Activated B cell treated with CpG ODN at 0.5 μM for 24 hours (primary cell): ENCODE measurements around the gene NMNAT3. TPM values are rescaled to one million over a fixed set of nuclear protein-coding genes. Genes with fewer than 3 reads are reported as not detected.

ENCODE experiments used
- ATAC-seq: fragments of 200-7000 bp; cut with Tn5 transposase; one replicate; pipeline ENCODE4 v1.10.0; 2021; ENCODE audit warnings: low read depth, mild to moderate bottlenecking, moderate library complexity
- CTCF ChIA-PET: fragments of 350-600 bp; sonication (Branson Sonifier 250); formaldehyde crosslinking; loops from one replicate; lab custom pipeline; 2021; ENCODE audit warnings: antibody characterized with exemption; lab: Charles Lee
- POLR2A ChIA-PET: fragments of 350-600 bp; sonication (Branson Sonifier 250); formaldehyde crosslinking; loops from one replicate; lab custom pipeline; 2021; ENCODE audit warnings: antibody characterized with exemption; lab: Charles Lee
- DNase-seq: peaks from one replicate; pipeline ENCODE4 v3.0.0; 2022
- H3K27ac Mint-ChIP-seq: one replicate; pipeline ENCODE4 v1.8.0; 2020; ENCODE audit warnings: mixed read lengths
- H3K27me3 Mint-ChIP-seq: one replicate; pipeline ENCODE4 v1.8.0; 2021; ENCODE audit warnings: mixed read lengths
- H3K36me3 Mint-ChIP-seq: one replicate; pipeline ENCODE4 v1.8.0; 2021; ENCODE audit warnings: low read depth, mixed read lengths
- H3K4me1 Mint-ChIP-seq: one replicate; pipeline ENCODE4 v1.8.0; 2021; ENCODE audit warnings: mixed read lengths
- H3K4me3 Mint-ChIP-seq: one replicate; pipeline ENCODE4 v1.8.0; 2020; ENCODE audit warnings: mild to moderate bottlenecking, mixed read lengths
- H3K9me3 Mint-ChIP-seq: one replicate; pipeline ENCODE4 v1.8.0; 2020; ENCODE audit warnings: mixed read lengths
- intact Hi-C: fragments of 100-400 bp; cut with micrococcal nuclease; formaldehyde crosslinking; loops from one replicate; pipeline ENCODE4 v1.15.1; 2024
- total RNA-seq: library from RNA; stranded (reverse); gene quantifications from 2 replicates; pipeline ENCODE4 v1.2.3, GENCODE V29; 2022
- TF ChIP-seq, protein P1 (sequence below): fragments of 200-600 bp; IDR thresholded peaks from one replicate; pipeline ENCODE4 v1.8.0; 2022; ENCODE audit warnings: antibody characterized with exemption, mild to moderate bottlenecking

The NMNAT3 gene
- total RNA-seq, 1 donor from 2014 or later, result 1.1 TPM

DNA sequence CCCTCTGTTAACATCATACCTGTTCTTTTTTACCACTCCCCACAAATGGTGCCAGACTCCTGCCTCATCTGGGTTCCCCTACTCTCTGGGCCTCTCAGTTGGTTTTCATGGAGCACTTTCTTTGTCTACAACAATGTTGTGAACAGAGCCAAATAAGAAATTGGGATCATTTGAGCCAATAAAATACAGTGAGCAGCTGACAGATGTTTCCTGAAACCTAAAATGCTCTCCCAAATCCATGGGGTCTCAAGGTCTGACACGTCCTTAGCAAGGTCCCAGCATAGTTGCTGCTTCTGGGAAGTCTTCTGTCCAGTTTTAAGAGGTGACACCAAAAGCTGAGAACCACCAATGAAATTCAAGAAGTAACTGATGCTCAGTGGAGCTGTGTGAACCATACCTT, 1.7 kb downstream of the NMNAT3 start:
- H3K4me3 Mint-ChIP-seq, result no peak overlapping the region

DNA sequence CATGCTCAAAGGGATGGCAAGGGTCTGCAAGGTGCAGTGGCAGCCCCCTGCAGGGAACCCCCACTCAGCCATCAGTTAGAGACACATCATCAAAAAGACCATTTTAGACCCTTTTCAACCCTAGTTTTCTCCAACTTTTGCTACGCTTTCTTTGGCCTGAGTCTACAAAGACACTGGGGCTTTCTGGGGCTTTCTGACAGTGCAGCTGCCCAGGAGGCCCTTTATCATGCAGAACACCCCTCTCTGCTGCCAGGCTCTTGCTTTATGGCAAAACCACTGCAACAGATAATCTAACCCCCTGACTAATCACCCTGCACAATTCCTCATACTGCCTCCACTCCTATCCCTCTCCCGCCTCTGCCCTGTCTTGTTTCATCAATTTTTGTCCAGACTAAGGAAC, 2.4 kb downstream of the NMNAT3 start:
- Mint-ChIP-seq H3K27me3 (peaks cover 6% of the 10 kb centered on the region), H3K4me3 (no peak overlapping the region), H3K9me3 (no peaks in the 10 kb centered on the region), H3K36me3 (no peaks in the 10 kb centered on the region), H3K4me1 (peaks cover 10% of the 10 kb centered on the region), H3K27ac (no peak overlapping the region)
- ATAC-seq (no peak), DNase-seq (no peak)
- POLR2A ChIA-PET, result interaction anchor here (0.6 kb wide), 1 partner anchor 116 kb away, joined by 4 read pairs; no protein-coding TSS in a partner anchor
- TF ChIP-seq, protein P1, sequence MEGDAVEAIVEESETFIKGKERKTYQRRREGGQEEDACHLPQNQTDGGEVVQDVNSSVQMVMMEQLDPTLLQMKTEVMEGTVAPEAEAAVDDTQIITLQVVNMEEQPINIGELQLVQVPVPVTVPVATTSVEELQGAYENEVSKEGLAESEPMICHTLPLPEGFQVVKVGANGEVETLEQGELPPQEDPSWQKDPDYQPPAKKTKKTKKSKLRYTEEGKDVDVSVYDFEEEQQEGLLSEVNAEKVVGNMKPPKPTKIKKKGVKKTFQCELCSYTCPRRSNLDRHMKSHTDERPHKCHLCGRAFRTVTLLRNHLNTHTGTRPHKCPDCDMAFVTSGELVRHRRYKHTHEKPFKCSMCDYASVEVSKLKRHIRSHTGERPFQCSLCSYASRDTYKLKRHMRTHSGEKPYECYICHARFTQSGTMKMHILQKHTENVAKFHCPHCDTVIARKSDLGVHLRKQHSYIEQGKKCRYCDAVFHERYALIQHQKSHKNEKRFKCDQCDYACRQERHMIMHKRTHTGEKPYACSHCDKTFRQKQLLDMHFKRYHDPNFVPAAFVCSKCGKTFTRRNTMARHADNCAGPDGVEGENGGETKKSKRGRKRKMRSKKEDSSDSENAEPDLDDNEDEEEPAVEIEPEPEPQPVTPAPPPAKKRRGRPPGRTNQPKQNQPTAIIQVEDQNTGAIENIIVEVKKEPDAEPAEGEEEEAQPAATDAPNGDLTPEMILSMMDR, result no peak
- intact Hi-C loops, result loop anchor here (10.0 kb wide), 1 partner anchor 1269 kb away; the partner anchor contains the start of gene SLC25A36
- CTCF ChIA-PET, result no interaction called here

More for the DNA sequence above, 1.7 kb downstream of the NMNAT3 start:
- TF ChIP-seq, protein P1, result no peak
- ATAC-seq (no peak), DNase-seq (no peak)
- H3K9me3 Mint-ChIP-seq, result no peaks in the 10 kb centered on the region
- H3K4me1 Mint-ChIP-seq, result peaks cover 10% of the 10 kb centered on the region
- ChIA-PET CTCF (no interaction called here), POLR2A (no interaction called here)
- H3K27me3 Mint-ChIP-seq, result peaks cover 6% of the 10 kb centered on the region
- intact Hi-C loops, result loop anchor here (10.0 kb wide), 1 partner anchor 1269 kb away; the partner anchor contains the start of gene SLC25A36
- H3K36me3 Mint-ChIP-seq, result no peaks in the 10 kb centered on the region
- H3K27ac Mint-ChIP-seq, result no peak overlapping the region

DNA sequence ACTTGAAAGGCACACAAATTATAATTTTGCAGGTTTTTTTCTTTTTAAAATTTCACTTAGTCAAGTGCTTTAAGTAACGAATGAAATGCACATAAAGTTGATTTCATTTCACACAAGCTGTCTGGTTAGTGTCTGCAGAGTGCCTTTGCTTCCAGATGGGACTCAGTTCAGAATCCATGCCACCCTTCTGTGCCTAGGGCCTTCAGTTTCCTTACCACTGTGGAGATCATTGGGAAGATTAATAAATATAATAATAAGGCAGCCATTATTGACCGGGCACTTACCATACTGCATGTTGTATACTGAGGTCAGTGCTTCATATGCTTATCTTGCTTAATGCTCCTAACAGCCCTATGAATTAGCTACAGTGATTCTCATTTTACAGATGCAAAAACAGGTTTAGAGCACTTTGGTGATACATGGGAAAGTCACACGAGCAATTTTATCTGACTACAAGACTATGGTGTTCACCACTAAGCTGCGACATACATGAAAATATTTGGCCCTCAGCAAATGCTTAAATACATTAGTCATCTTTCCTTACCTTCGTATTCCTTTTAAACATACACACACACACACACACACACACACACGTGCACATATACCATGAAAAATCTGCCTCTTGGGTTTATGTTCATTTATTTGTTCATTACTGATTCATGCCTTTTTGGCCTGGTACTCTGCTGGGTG, 3.1 kb downstream of the NMNAT3 start:
- Mint-ChIP-seq H3K4me1 (peaks cover 10% of the 10 kb centered on the region), H3K27ac (no peak overlapping the region), H3K27me3 (peaks cover 6% of the 10 kb centered on the region), H3K4me3 (no peak overlapping the region), H3K9me3 (no peaks in the 10 kb centered on the region), H3K36me3 (no peaks in the 10 kb centered on the region)
- ATAC-seq, result no peak
- intact Hi-C loops, result loop anchor here (10.0 kb wide), 1 partner anchor 1270 kb away; the partner anchor contains the start of gene SLC25A36
- CTCF ChIA-PET, result no interaction called here
- TF ChIP-seq, protein P1, result no peak
- POLR2A ChIA-PET, result interaction anchor here (0.6 kb wide), 1 partner anchor 116 kb away, joined by 4 read pairs; no protein-coding TSS in a partner anchor
- no peak for DNase-seq

DNA sequence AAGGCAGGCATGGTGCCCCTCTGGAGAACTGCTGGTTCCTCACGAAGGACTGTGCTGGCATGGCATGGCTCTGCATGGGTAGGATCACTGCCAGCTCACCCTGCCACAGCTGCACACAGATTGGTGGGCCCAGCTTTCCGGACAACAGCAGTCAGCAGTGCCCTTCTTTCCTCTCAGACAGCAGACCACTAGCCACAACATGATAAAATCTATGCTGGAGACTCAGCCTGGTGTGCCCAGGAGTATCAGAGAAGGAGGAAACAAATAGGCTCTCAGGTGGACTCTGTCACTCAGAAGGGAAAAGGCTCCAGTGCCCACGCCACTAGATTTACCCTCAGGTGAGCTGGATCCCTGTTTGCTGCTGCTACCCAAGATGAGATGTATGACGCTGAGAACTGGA, 4.9 kb downstream of the NMNAT3 start:
- no peaks in the 10 kb centered on the region for H3K36me3 Mint-ChIP-seq
- no peak overlapping the region for H3K27ac Mint-ChIP-seq
- POLR2A ChIA-PET, result no interaction called here
- H3K4me1 Mint-ChIP-seq, result peaks cover 8% of the 10 kb centered on the region
- intact Hi-C loops, result loop anchor here (10.0 kb wide), 1 partner anchor 1272 kb away; the partner anchor contains the start of gene SLC25A36
- peaks cover 5% of the 10 kb centered on the region for H3K27me3 Mint-ChIP-seq
- no peak for DNase-seq
- ATAC-seq, result no peak
- TF ChIP-seq, protein P1, result no peak
- no peak overlapping the region for H3K4me3 Mint-ChIP-seq
- CTCF ChIA-PET, result no interaction called here
- no peaks in the 10 kb centered on the region for H3K9me3 Mint-ChIP-seq

DNA sequence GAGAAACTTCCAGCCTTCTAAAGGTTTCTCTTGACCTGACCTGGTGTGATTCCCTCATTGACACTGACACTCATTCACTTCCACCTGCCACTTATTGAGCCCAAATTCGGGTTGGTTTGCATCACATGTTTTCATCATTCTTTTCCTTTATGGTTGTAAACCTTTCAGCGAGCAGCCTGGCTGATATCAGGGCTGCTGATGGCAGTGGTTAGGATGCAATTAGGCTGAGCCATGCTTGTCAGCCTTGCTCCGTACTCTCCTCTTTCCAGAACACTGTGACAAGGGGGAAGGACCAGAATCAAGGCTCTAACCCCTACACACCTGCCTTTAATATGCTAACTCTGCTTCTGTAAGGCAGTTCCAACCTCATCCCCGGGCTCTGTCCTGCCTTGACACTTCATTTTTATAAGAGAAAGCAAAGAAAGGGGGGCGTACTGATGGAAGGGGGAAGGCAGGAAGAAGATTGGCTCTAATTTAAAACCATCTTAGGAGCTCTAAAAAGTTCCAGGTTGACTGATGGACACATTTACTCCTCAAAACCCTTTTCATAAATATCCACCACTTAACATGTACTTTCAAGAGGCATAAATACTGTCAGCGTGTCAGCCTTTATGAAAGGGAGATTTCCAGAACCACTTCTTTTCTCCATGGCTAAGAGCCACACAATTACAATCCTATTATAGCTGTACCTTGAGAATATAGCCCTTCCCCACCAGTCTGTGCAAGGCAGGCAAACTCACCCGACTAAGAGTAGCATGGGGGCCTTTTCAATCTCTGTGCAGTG, 5.7 kb downstream of the NMNAT3 start:
- peaks cover 6% of the 10 kb centered on the region for H3K4me1 Mint-ChIP-seq
- no peak for DNase-seq
- H3K9me3 Mint-ChIP-seq, result no peaks in the 10 kb centered on the region
- ChIA-PET POLR2A (no interaction called here), CTCF (no interaction called here)
- peaks cover 5% of the 10 kb centered on the region for H3K27me3 Mint-ChIP-seq
- no peak for ATAC-seq
- H3K27ac Mint-ChIP-seq, result no peak overlapping the region
- H3K4me3 Mint-ChIP-seq, result no peak overlapping the region
- intact Hi-C loops, result loop anchor here (10.0 kb wide), 1 partner anchor 1273 kb away; the partner anchor contains the start of gene SLC25A36
- no peaks in the 10 kb centered on the region for H3K36me3 Mint-ChIP-seq
- TF ChIP-seq, protein P1, result no peak
